Measurements from ENCODE around the gene IFNAR1. TPM values are rescaled to one million over a fixed set of nuclear protein-coding genes. Genes with fewer than 3 reads are reported as not detected.

IFNAR1 gene
- 15.7 and 20.5 TPM in 2 replicates for total RNA-seq (2014; rRNA removed; shearing (Covaris generic))

GRCh38 chr21:33324291-33325221, at the start of gene IFNAR1:
TSS of gene IFNAR1 (plus strand) at chr21:33324970. CDS start at chr21:33325056, 86 bp downstream.
- peak; percentile 98 for DNase-seq (ENCODE audit: low spot score)

GRCh38 chr21:33278721-33279120, 46.0 kb upstream of the IFNAR1 start:
- DNase-seq (ENCODE audit: low spot score) = no peak

GRCh38 chr21:33279330-33279820, 45.4 kb upstream of the IFNAR1 start:
- no peak for DNase-seq (ENCODE audit: low spot score)

GRCh38 chr21:33281096-33281652, 43.6 kb upstream of the IFNAR1 start:
- no peak for DNase-seq (ENCODE audit: low spot score)

- DNase-seq (ENCODE audit: low spot score) = no peak
Observed at GRCh38 chr21:33283203-33283602, 41.6 kb upstream of the IFNAR1 start.

- no peak for DNase-seq (ENCODE audit: low spot score)
Observed at GRCh38 chr21:33286076-33286475, 38.7 kb upstream of the IFNAR1 start.

- DNase-seq (ENCODE audit: low spot score) = peak; percentile 88
Observed at GRCh38 chr21:33286600-33287456, 37.9 kb upstream of the IFNAR1 start.

- peak; percentile 93 for DNase-seq (ENCODE audit: low spot score)
Observed at GRCh38 chr21:33289199-33289819, 35.5 kb upstream of the IFNAR1 start.

- DNase-seq (ENCODE audit: low spot score) = no peak
Observed at GRCh38 chr21:33290441-33290840, 34.3 kb upstream of the IFNAR1 start.

GRCh38 chr21:33291686-33292085, 33.1 kb upstream of the IFNAR1 start:
- DNase-seq (ENCODE audit: low spot score) = no peak

- DNase-seq (ENCODE audit: low spot score) = no peak
Observed at GRCh38 chr21:33292724-33293123, 32.0 kb upstream of the IFNAR1 start.

- no peak for DNase-seq (ENCODE audit: low spot score)
Observed at GRCh38 chr21:33293136-33293535, 31.6 kb upstream of the IFNAR1 start.

GRCh38 chr21:33293811-33294216, 31.0 kb upstream of the IFNAR1 start:
- DNase-seq (ENCODE audit: low spot score) = no peak

- no peak for DNase-seq (ENCODE audit: low spot score)
Observed at GRCh38 chr21:33296156-33296555, 28.6 kb upstream of the IFNAR1 start.

- DNase-seq (ENCODE audit: low spot score) = peak; percentile 43
Observed at GRCh38 chr21:33299181-33299752, 25.5 kb upstream of the IFNAR1 start.

- DNase-seq (ENCODE audit: low spot score) = peak; percentile 67
Observed at GRCh38 chr21:33300701-33301631, 23.8 kb upstream of the IFNAR1 start.

- DNase-seq (ENCODE audit: low spot score) = no peak
Observed at GRCh38 chr21:33301632-33302002, 23.2 kb upstream of the IFNAR1 start.

GRCh38 chr21:33302055-33302454, 22.7 kb upstream of the IFNAR1 start:
- peak; percentile 37 for DNase-seq (ENCODE audit: low spot score)

- no peak for DNase-seq (ENCODE audit: low spot score)
Observed at GRCh38 chr21:33302796-33303195, 22.0 kb upstream of the IFNAR1 start.

- DNase-seq (ENCODE audit: low spot score) = no peak
Observed at GRCh38 chr21:33305344-33305671, 19.5 kb upstream of the IFNAR1 start.
